Lower leg skin (tissue), 3 donors: ENCODE measurements around the gene LRP1B.

Experiments
- POLR2A ChIP-seq, 2 donors: fragments of 450-650 bp; IDR thresholded peaks; one replicate each; pipeline ENCODE4 v1.6.1; 2016 to 2017; ENCODE audit warnings: antibody characterized with exemption in 2 of 2, mild to moderate bottlenecking in 1 of 2, moderate library complexity in 1 of 2
- TF ChIP-seq, protein P1 (sequence below), 3 donors: fragments of 450-650 bp; IDR thresholded peaks; one replicate each; pipeline ENCODE4 v1.5.1; 2016; ENCODE audit warnings: antibody characterized with exemption in 3 of 3, mild to moderate bottlenecking in 3 of 3, moderate library complexity in 2 of 3

- TF ChIP-seq, protein P1, sequence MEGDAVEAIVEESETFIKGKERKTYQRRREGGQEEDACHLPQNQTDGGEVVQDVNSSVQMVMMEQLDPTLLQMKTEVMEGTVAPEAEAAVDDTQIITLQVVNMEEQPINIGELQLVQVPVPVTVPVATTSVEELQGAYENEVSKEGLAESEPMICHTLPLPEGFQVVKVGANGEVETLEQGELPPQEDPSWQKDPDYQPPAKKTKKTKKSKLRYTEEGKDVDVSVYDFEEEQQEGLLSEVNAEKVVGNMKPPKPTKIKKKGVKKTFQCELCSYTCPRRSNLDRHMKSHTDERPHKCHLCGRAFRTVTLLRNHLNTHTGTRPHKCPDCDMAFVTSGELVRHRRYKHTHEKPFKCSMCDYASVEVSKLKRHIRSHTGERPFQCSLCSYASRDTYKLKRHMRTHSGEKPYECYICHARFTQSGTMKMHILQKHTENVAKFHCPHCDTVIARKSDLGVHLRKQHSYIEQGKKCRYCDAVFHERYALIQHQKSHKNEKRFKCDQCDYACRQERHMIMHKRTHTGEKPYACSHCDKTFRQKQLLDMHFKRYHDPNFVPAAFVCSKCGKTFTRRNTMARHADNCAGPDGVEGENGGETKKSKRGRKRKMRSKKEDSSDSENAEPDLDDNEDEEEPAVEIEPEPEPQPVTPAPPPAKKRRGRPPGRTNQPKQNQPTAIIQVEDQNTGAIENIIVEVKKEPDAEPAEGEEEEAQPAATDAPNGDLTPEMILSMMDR (IDR thresholded peaks at IDR 0.05) = no peak
- no peak for TF ChIP-seq POLR2A (IDR thresholded peaks at IDR 0.05)
Measured at GRCh38 chr2:141029428-141030078, 1101.3 kb downstream of the LRP1B start.
